OCI-LY1 (cell line): Measurements from ENCODE around the gene FAF1.

Experiments used
- H2AFZ ChIP-seq: fragments of 200-600 bp; sonication (generic), shearing (Covaris generic); 2 replicates; pipeline ENCODE4 v1.6.0; 2014; ENCODE audit warnings: antibody characterized with exemption, mild to moderate bottlenecking, low read length
- H3F3A ChIP-seq: fragments of 200-600 bp; sonication (generic), shearing (Covaris generic); 2 replicates; pipeline ENCODE4 v1.6.0; 2014; ENCODE audit warnings: mild to moderate bottlenecking, antibody characterized with exemption, low read length, moderate library complexity; ENCODE audit not compliant: insufficient read depth
- H3K27ac ChIP-seq: fragments of 200-600 bp; sonication (generic); 2 replicates; pipeline ENCODE4 v1.5.1; 2014; ENCODE audit warnings: low read length, mixed run types, mild to moderate bottlenecking, low read depth; ENCODE audit not compliant: poor library complexity, severe bottlenecking
- H3K27me3 ChIP-seq: fragments of 200-600 bp; sonication (generic); 2 replicates; pipeline ENCODE4 v1.6.0; 2014; ENCODE audit warnings: antibody characterized with exemption, mild to moderate bottlenecking, low read length, moderate library complexity; ENCODE audit not compliant: insufficient read depth
- H3K36me3 ChIP-seq: fragments of 200-600 bp; sonication (generic); 2 replicates; pipeline ENCODE4 v1.6.1; 2014; ENCODE audit warnings: mild to moderate bottlenecking, antibody characterized with exemption, low read length, moderate library complexity, mixed read lengths; ENCODE audit not compliant: insufficient read depth
- H3K4me1 ChIP-seq: fragments of 200-600 bp; sonication (generic); 2 replicates; pipeline ENCODE4 v1.5.1; 2014; ENCODE audit warnings: mild to moderate bottlenecking, low read length, moderate library complexity; ENCODE audit not compliant: insufficient read depth, severe bottlenecking
- H3K4me2 ChIP-seq: fragments of 200-600 bp; sonication (generic), shearing (Covaris generic); 2 replicates; pipeline ENCODE4 v1.6.1; 2014; ENCODE audit warnings: low read length
- H3K4me3 ChIP-seq: fragments of 200-600 bp; sonication (generic); 2 replicates; pipeline ENCODE4 v1.5.1; 2014; ENCODE audit warnings: low read length, low read depth, mild to moderate bottlenecking, mixed read lengths; ENCODE audit not compliant: poor library complexity, severe bottlenecking
- H3K79me2 ChIP-seq: fragments of 200-600 bp; shearing (Covaris generic); 2 replicates; pipeline ENCODE4 v1.6.1; 2016; ENCODE audit warnings: mixed run types, low read length, mixed read lengths; ENCODE audit not compliant: insufficient read depth
- H3K9ac ChIP-seq: fragments of 200-600 bp; sonication (generic), shearing (Covaris generic); 2 replicates; pipeline ENCODE4 v1.6.1; 2014; ENCODE audit warnings: mild to moderate bottlenecking, low read length, mixed read lengths
- H3K9me2 ChIP-seq: fragments of 200-600 bp; sonication (generic), shearing (Covaris generic); 2 replicates; pipeline ENCODE4 v1.6.1; 2014; ENCODE audit warnings: low read depth, mild to moderate bottlenecking, low read length, mixed read lengths
- H3K9me3 ChIP-seq: fragments of 200-600 bp; shearing (Covaris generic); 2 replicates; pipeline ENCODE4 v1.6.1; 2014; ENCODE audit warnings: low read length, mixed read lengths
- H4K20me1 ChIP-seq: fragments of 200-600 bp; sonication (generic), shearing (Covaris generic); 2 replicates; pipeline ENCODE4 v1.6.0; 2016; ENCODE audit warnings: mild to moderate bottlenecking, low read length; ENCODE audit not compliant: insufficient read depth
- CTCF ChIP-seq: fragments of 200-600 bp; sonication (generic), shearing (Covaris generic); IDR thresholded peaks from 2 replicates; pipeline ENCODE4 v1.5.1; 2017; ENCODE audit warnings: mild to moderate bottlenecking, antibody characterized with exemption, low read length, moderate library complexity, mixed read lengths
- EZH2 ChIP-seq: fragments of 200-600 bp; sonication (generic), shearing (Covaris generic); IDR thresholded peaks from 2 replicates; pipeline ENCODE4 v1.8.0; 2017; ENCODE audit warnings: borderline replicate concordance, mixed run types, mild to moderate bottlenecking, antibody characterized with exemption, low read length, moderate library complexity, mixed read lengths

FAF1 gene

DNA sequence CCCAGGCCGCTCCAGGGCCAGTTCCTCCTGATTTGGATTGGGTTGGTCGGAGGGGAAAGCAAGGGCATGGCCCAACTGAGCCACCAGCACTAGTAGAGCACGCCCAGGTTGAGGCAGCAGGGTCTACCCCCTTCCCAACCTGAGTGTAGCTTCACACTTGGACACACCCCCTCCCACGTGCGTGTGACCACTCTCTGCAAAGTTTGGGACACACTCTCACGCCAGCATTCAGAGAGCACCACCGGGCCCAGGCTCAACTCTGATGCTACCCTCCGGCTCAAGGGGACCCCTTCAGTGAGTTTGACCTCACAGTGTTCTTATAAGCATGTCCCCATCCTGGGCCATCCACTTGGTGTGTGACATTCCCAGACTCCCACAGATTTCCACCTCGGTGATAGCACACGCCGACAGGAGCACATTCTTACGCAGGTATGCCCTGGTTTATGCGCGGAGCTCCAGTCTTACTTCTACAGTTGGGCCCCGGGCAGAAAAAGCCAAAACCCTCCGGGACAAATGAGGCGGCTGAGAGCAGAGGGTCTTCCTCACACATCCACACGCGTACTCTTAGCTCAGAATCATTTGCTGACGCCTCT is 533.9 kb downstream of the FAF1 start:
- Histone ChIP-seq H4K20me1 (no peaks in the 10 kb centered on the region), H3K27ac (no peak overlapping the region), H3K9ac (no peak overlapping the region), H3K9me2 (no peaks in the 10 kb centered on the region), H3F3A (no peaks in the 10 kb centered on the region), H3K4me1 (no peaks in the 10 kb centered on the region), H2AFZ (no peak overlapping the region), H3K4me3 (no peak overlapping the region), H3K36me3 (no peaks in the 10 kb centered on the region), H3K79me2 (no peaks in the 10 kb centered on the region), H3K9me3 (no peaks in the 10 kb centered on the region), H3K4me2 (no peak overlapping the region), H3K27me3 (no peaks in the 10 kb centered on the region)
- TF ChIP-seq CTCF (no peak), EZH2 (no peak)

- Histone ChIP-seq H3K4me2 (no peak overlapping the region), H3K9me3 (no peaks in the 10 kb centered on the region), H3K9ac (no peak overlapping the region), H3K9me2 (no peaks in the 10 kb centered on the region), H3F3A (no peaks in the 10 kb centered on the region), H3K27me3 (no peaks in the 10 kb centered on the region), H3K4me1 (no peaks in the 10 kb centered on the region), H3K36me3 (no peaks in the 10 kb centered on the region), H3K4me3 (no peak overlapping the region), H3K27ac (no peak overlapping the region), H2AFZ (no peak overlapping the region), H3K79me2 (no peaks in the 10 kb centered on the region), H4K20me1 (no peaks in the 10 kb centered on the region)
- no peak for TF ChIP-seq CTCF
- no peak for TF ChIP-seq EZH2
Observed at GRCh38 chr1:50425376-50426107, 534.5 kb downstream of the FAF1 start.

- no peak for TF ChIP-seq CTCF
- no peak for TF ChIP-seq EZH2
- Histone ChIP-seq H3K4me3 (no peak overlapping the region), H3K9me2 (no peaks in the 10 kb centered on the region), H2AFZ (no peak overlapping the region), H3K79me2 (no peaks in the 10 kb centered on the region), H3F3A (no peaks in the 10 kb centered on the region), H4K20me1 (no peaks in the 10 kb centered on the region), H3K27ac (no peak overlapping the region), H3K36me3 (no peaks in the 10 kb centered on the region), H3K4me2 (no peak overlapping the region), H3K27me3 (no peaks in the 10 kb centered on the region), H3K4me1 (no peaks in the 10 kb centered on the region), H3K9me3 (no peaks in the 10 kb centered on the region), H3K9ac (no peak overlapping the region)
Observed at GRCh38 chr1:50424884-50425375, 535.1 kb downstream of the FAF1 start.
